Measurements from ENCODE around the gene SNAP47. TPM values are rescaled to one million over a fixed set of nuclear protein-coding genes. Genes with fewer than 3 reads are reported as not detected.

SNAP47 gene
- total and polyA plus RNA-seq, 9 of the 15 experiments (the other 6 are each of a cell fraction or from before 2014, with no cell fraction given) = 2.5 to 41.3 (median 32.6) TPM

GRCh38 chr1:227788271-227789083 is 53.2 kb downstream of the SNAP47 start (continued):
- TF ChIP-seq ELF2 (CRISPR knock-in tag; IDR thresholded peaks at IDR 0.05) (no peak), EP300 (IDR thresholded peaks at IDR 0.05; ENCODE audit: low read length) (no peak), ELF4 (CRISPR knock-in tag; IDR thresholded peaks at IDR 0.05) (no peak), ZNF696 (CRISPR knock-in tag; conservative IDR thresholded peaks at IDR 0.05) (no peak), NRF1 (conservative IDR thresholded peaks at IDR 0.05 in 1 of 2, IDR thresholded peaks at IDR 0.05 in 1 of 2) (peak; percentile 30 to 51; a peak in 1 of 4 replicates), NCOA6 (IDR thresholded peaks at IDR 0.05) (no peak), YBX1 (IDR thresholded peaks at IDR 0.05) (no peak), ZC3H4 (CRISPR knock-in tag; IDR thresholded peaks at IDR 0.05; ENCODE audit: borderline replicate concordance) (no peak), IRF1 (CRISPR knock-in tag; IDR thresholded peaks at IDR 0.05; ENCODE audit: borderline replicate concordance) (no peak), KLF10 (CRISPR knock-in tag; IDR thresholded peaks at IDR 0.05) (no peak), HLTF (IDR thresholded peaks at IDR 0.05) (no peak), ZFX (CRISPR knock-in tag; IDR thresholded peaks at IDR 0.05) (peak; percentile 28; the same call in 1 of the 2 replicates), NR2F6 (CRISPR knock-in tag; IDR thresholded peaks at IDR 0.05) (no peak), ZNF586 (CRISPR knock-in tag; conservative IDR thresholded peaks at IDR 0.05) (no peak), RFX1 (IDR thresholded peaks at IDR 0.05) (no peak), MTA3 (IDR thresholded peaks at IDR 0.05; ENCODE audit: borderline replicate concordance) (no peak), ZNF311 (CRISPR knock-in tag; IDR thresholded peaks at IDR 0.05) (no peak), U2AF1 (optimal IDR thresholded peaks at IDR 0.05; ENCODE audit: low read depth, low read length) (no peak), KLF6 (CRISPR knock-in tag; IDR thresholded peaks at IDR 0.05; ENCODE audit: borderline replicate concordance) (no peak), HOXB6 (CRISPR knock-in tag; IDR thresholded peaks at IDR 0.05; ENCODE audit: borderline replicate concordance) (no peak), PCBP2 (IDR thresholded peaks at IDR 0.05; ENCODE audit: low read depth, low read length, poor library complexity, severe bottlenecking) (no peak), ZNF695 (CRISPR knock-in tag; IDR thresholded peaks at IDR 0.05) (no peak), ZNF263 (CRISPR knock-in tag; IDR thresholded peaks at IDR 0.05; ENCODE audit: borderline replicate concordance) (no peak), ZNF217 (CRISPR knock-in tag; IDR thresholded peaks at IDR 0.05) (no peak)
- TF ChIP-seq, protein P1, sequence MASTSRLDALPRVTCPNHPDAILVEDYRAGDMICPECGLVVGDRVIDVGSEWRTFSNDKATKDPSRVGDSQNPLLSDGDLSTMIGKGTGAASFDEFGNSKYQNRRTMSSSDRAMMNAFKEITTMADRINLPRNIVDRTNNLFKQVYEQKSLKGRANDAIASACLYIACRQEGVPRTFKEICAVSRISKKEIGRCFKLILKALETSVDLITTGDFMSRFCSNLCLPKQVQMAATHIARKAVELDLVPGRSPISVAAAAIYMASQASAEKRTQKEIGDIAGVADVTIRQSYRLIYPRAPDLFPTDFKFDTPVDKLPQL (IDR thresholded peaks at IDR 0.05; ENCODE audit: extremely low read depth, insufficient read length) = no peak
- TF ChIP-seq, protein P2, sequence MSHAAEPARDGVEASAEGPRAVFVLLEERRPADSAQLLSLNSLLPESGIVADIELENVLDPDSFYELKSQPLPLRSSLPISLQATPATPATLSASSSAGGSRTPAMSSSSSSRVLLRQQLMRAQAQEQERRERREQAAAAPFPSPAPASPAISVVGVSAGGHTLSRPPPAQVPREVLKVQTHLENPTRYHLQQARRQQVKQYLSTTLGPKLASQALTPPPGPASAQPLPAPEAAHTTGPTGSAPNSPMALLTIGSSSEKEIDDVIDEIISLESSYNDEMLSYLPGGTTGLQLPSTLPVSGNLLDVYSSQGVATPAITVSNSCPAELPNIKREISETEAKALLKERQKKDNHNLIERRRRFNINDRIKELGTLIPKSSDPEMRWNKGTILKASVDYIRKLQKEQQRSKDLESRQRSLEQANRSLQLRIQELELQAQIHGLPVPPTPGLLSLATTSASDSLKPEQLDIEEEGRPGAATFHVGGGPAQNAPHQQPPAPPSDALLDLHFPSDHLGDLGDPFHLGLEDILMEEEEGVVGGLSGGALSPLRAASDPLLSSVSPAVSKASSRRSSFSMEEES (CRISPR knock-in tag; IDR thresholded peaks at IDR 0.05) = no peak
